Measurements from ENCODE around the gene CD180. TPM values are rescaled to one million over a fixed set of nuclear protein-coding genes. Genes with fewer than 3 reads are reported as not detected.

The CD180 gene
- total RNA-seq, 1 donor from 2014 or later: not detected

- H3K27ac Mint-ChIP-seq: no peak overlapping the region
- H3K36me3 Mint-ChIP-seq: no peaks in the 10 kb centered on the region
- DNase-seq (ENCODE audit: low spot score in 2 of 2, unreplicated experiment in 2 of 2): no peak
- H3K4me1 Mint-ChIP-seq: peaks cover 8% of the 10 kb centered on the region
- peaks cover 7% of the 10 kb centered on the region for H3K9me3 Mint-ChIP-seq
- H3K27me3 Mint-ChIP-seq (ENCODE audit: low read depth): no peaks in the 10 kb centered on the region
- H3K4me3 Mint-ChIP-seq: no peak overlapping the region
- no peak for TF ChIP-seq CTCF (IDR thresholded peaks at IDR 0.05; ENCODE audit: unreplicated experiment)
Observed at GRCh38 chr5:67204821-67205220, 8.2 kb upstream of the CD180 start.

- no peak for TF ChIP-seq CTCF (IDR thresholded peaks at IDR 0.05; ENCODE audit: unreplicated experiment)
- H3K4me3 Mint-ChIP-seq: no peak overlapping the region
- no peaks in the 10 kb centered on the region for H3K36me3 Mint-ChIP-seq
- H3K4me1 Mint-ChIP-seq: peaks cover 8% of the 10 kb centered on the region
- H3K27ac Mint-ChIP-seq: no peak overlapping the region
- no peak for DNase-seq (ENCODE audit: low spot score in 2 of 2, unreplicated experiment in 2 of 2)
- H3K27me3 Mint-ChIP-seq (ENCODE audit: low read depth): no peaks in the 10 kb centered on the region
- peaks cover 7% of the 10 kb centered on the region for H3K9me3 Mint-ChIP-seq
Observed at GRCh38 chr5:67203701-67204074, 7.1 kb upstream of the CD180 start.

- H3K36me3 Mint-ChIP-seq: no peaks in the 10 kb centered on the region
- peaks cover 7% of the 10 kb centered on the region for H3K9me3 Mint-ChIP-seq
- TF ChIP-seq CTCF (IDR thresholded peaks at IDR 0.05; ENCODE audit: unreplicated experiment): no peak
- H3K27ac Mint-ChIP-seq: no peak overlapping the region
- H3K4me1 Mint-ChIP-seq: peaks cover 8% of the 10 kb centered on the region
- no peak overlapping the region for H3K4me3 Mint-ChIP-seq
- H3K27me3 Mint-ChIP-seq (ENCODE audit: low read depth): no peaks in the 10 kb centered on the region
- DNase-seq (ENCODE audit: low spot score in 2 of 2, unreplicated experiment in 2 of 2): no peak
Observed at GRCh38 chr5:67202828-67203227, 6.2 kb upstream of the CD180 start.

- Mint-ChIP-seq H3K9me3 (peaks cover 7% of the 10 kb centered on the region), H3K4me3 (no peak overlapping the region), H3K27me3 (ENCODE audit: low read depth) (no peaks in the 10 kb centered on the region), H3K4me1 (peaks cover 8% of the 10 kb centered on the region), H3K36me3 (no peaks in the 10 kb centered on the region), H3K27ac (no peak overlapping the region)
- DNase-seq (ENCODE audit: low spot score in 2 of 2, unreplicated experiment in 2 of 2): no peak
- no peak for TF ChIP-seq CTCF (IDR thresholded peaks at IDR 0.05; ENCODE audit: unreplicated experiment)
Observed at GRCh38 chr5:67201897-67202549, 5.4 kb upstream of the CD180 start.

GRCh38 chr5:67200809-67201562 lies 4.4 kb upstream of the CD180 start:
- Mint-ChIP-seq H3K27ac (no peak overlapping the region), H3K27me3 (ENCODE audit: low read depth) (no peaks in the 10 kb centered on the region), H3K36me3 (no peaks in the 10 kb centered on the region), H3K4me3 (no peak overlapping the region), H3K9me3 (peaks cover 7% of the 10 kb centered on the region), H3K4me1 (peaks cover 4% of the 10 kb centered on the region)
- TF ChIP-seq CTCF (IDR thresholded peaks at IDR 0.05; ENCODE audit: unreplicated experiment): no peak
- no peak for DNase-seq (ENCODE audit: low spot score in 2 of 2, unreplicated experiment in 2 of 2)

Data from mesothelial cell of epicardium (in vitro differentiated cells).